IPS-NIHi7 (cell line): ENCODE results near the gene SV2A.
"Not testable (repeated sequence)": the region's sequence is repeated elsewhere in the genome, so short reads cannot be mapped to it uniquely, and the experiment has no call there.

ENCODE experiments used
- DNase-seq: peaks from one replicate; pipeline ENCODE4 v3.0.0; 2012; ENCODE audit warnings: mixed read lengths; ENCODE audit errors: extremely low spot score

The SV2A gene

GRCh38 chr1:149887456-149888246 lies 30.0 kb downstream of the SV2A start:
- peak; percentile 66 for DNase-seq

- DNase-seq = not testable (repeated sequence)
These were observed 30.5 kb downstream of the SV2A start for GRCh38 chr1:149887196-149887455.

GRCh38 chr1:149886396-149887195 lies 31.0 kb downstream of the SV2A start:
- peak; percentile 82 for DNase-seq

- DNase-seq = not testable (repeated sequence)
These were observed 31.6 kb downstream of the SV2A start for GRCh38 chr1:149886121-149886395.

GRCh38 chr1:149885339-149886120 lies 32.1 kb downstream of the SV2A start:
- DNase-seq = no peak

GRCh38 chr1:149884433-149885338 lies 33.0 kb downstream of the SV2A start:
- no peak for DNase-seq

- DNase-seq = no peak
These were observed 33.9 kb downstream of the SV2A start for GRCh38 chr1:149883598-149884247.

GRCh38 chr1:149881876-149882275 lies 35.8 kb downstream of the SV2A start:
- no peak for DNase-seq

GRCh38 chr1:149879556-149879955 lies 38.1 kb downstream of the SV2A start:
- no peak for DNase-seq

GRCh38 chr1:149877211-149877946 lies 40.3 kb downstream of the SV2A start:
- no peak for DNase-seq

- DNase-seq = not testable (repeated sequence)
These were observed 44.6 kb downstream of the SV2A start for GRCh38 chr1:149873060-149873459.

GRCh38 chr1:149866887-149867286 lies 50.8 kb downstream of the SV2A start:
- not testable (repeated sequence) for DNase-seq

GRCh38 chr1:149861497-149862054 lies 56.1 kb downstream of the SV2A start:
- DNase-seq = not testable (repeated sequence)

GRCh38 chr1:149860684-149861496 lies 56.8 kb downstream of the SV2A start:
- DNase-seq = not testable (repeated sequence)

GRCh38 chr1:149860271-149860670 lies 57.4 kb downstream of the SV2A start:
- not testable (repeated sequence) for DNase-seq
